OCI-LY1 (cell line): ENCODE results near the gene PAEP.

Source experiments
- H2AFZ ChIP-seq: fragments of 200-600 bp; sonication (generic), shearing (Covaris generic); 2 replicates; pipeline ENCODE4 v1.6.0; 2014; ENCODE audit warnings: antibody characterized with exemption, mild to moderate bottlenecking, low read length
- H3F3A ChIP-seq: fragments of 200-600 bp; sonication (generic), shearing (Covaris generic); 2 replicates; pipeline ENCODE4 v1.6.0; 2014; ENCODE audit warnings: mild to moderate bottlenecking, antibody characterized with exemption, low read length, moderate library complexity; ENCODE audit not compliant: insufficient read depth
- H3K27ac ChIP-seq: fragments of 200-600 bp; sonication (generic); 2 replicates; pipeline ENCODE4 v1.5.1; 2014; ENCODE audit warnings: low read length, mixed run types, mild to moderate bottlenecking, low read depth; ENCODE audit not compliant: poor library complexity, severe bottlenecking
- H3K27me3 ChIP-seq: fragments of 200-600 bp; sonication (generic); 2 replicates; pipeline ENCODE4 v1.6.0; 2014; ENCODE audit warnings: antibody characterized with exemption, mild to moderate bottlenecking, low read length, moderate library complexity; ENCODE audit not compliant: insufficient read depth
- H3K36me3 ChIP-seq: fragments of 200-600 bp; sonication (generic); 2 replicates; pipeline ENCODE4 v1.6.1; 2014; ENCODE audit warnings: mild to moderate bottlenecking, antibody characterized with exemption, low read length, moderate library complexity, mixed read lengths; ENCODE audit not compliant: insufficient read depth
- H3K4me1 ChIP-seq: fragments of 200-600 bp; sonication (generic); 2 replicates; pipeline ENCODE4 v1.5.1; 2014; ENCODE audit warnings: mild to moderate bottlenecking, low read length, moderate library complexity; ENCODE audit not compliant: insufficient read depth, severe bottlenecking
- H3K4me2 ChIP-seq: fragments of 200-600 bp; sonication (generic), shearing (Covaris generic); 2 replicates; pipeline ENCODE4 v1.6.1; 2014; ENCODE audit warnings: low read length
- H3K4me3 ChIP-seq: fragments of 200-600 bp; sonication (generic); 2 replicates; pipeline ENCODE4 v1.5.1; 2014; ENCODE audit warnings: low read length, low read depth, mild to moderate bottlenecking, mixed read lengths; ENCODE audit not compliant: poor library complexity, severe bottlenecking
- H3K79me2 ChIP-seq: fragments of 200-600 bp; shearing (Covaris generic); 2 replicates; pipeline ENCODE4 v1.6.1; 2016; ENCODE audit warnings: mixed run types, low read length, mixed read lengths; ENCODE audit not compliant: insufficient read depth
- H3K9ac ChIP-seq: fragments of 200-600 bp; sonication (generic), shearing (Covaris generic); 2 replicates; pipeline ENCODE4 v1.6.1; 2014; ENCODE audit warnings: mild to moderate bottlenecking, low read length, mixed read lengths
- H3K9me2 ChIP-seq: fragments of 200-600 bp; sonication (generic), shearing (Covaris generic); 2 replicates; pipeline ENCODE4 v1.6.1; 2014; ENCODE audit warnings: low read depth, mild to moderate bottlenecking, low read length, mixed read lengths
- H3K9me3 ChIP-seq: fragments of 200-600 bp; shearing (Covaris generic); 2 replicates; pipeline ENCODE4 v1.6.1; 2014; ENCODE audit warnings: low read length, mixed read lengths
- H4K20me1 ChIP-seq: fragments of 200-600 bp; sonication (generic), shearing (Covaris generic); 2 replicates; pipeline ENCODE4 v1.6.0; 2016; ENCODE audit warnings: mild to moderate bottlenecking, low read length; ENCODE audit not compliant: insufficient read depth
- EZH2 ChIP-seq: fragments of 200-600 bp; sonication (generic), shearing (Covaris generic); IDR thresholded peaks from 2 replicates; pipeline ENCODE4 v1.8.0; 2017; ENCODE audit warnings: borderline replicate concordance, mixed run types, mild to moderate bottlenecking, antibody characterized with exemption, low read length, moderate library complexity, mixed read lengths
- TF ChIP-seq, protein P1 (sequence below): fragments of 200-600 bp; sonication (generic), shearing (Covaris generic); IDR thresholded peaks from 2 replicates; pipeline ENCODE4 v1.5.1; 2017; ENCODE audit warnings: mild to moderate bottlenecking, antibody characterized with exemption, low read length, moderate library complexity, mixed read lengths

The PAEP gene

DNA sequence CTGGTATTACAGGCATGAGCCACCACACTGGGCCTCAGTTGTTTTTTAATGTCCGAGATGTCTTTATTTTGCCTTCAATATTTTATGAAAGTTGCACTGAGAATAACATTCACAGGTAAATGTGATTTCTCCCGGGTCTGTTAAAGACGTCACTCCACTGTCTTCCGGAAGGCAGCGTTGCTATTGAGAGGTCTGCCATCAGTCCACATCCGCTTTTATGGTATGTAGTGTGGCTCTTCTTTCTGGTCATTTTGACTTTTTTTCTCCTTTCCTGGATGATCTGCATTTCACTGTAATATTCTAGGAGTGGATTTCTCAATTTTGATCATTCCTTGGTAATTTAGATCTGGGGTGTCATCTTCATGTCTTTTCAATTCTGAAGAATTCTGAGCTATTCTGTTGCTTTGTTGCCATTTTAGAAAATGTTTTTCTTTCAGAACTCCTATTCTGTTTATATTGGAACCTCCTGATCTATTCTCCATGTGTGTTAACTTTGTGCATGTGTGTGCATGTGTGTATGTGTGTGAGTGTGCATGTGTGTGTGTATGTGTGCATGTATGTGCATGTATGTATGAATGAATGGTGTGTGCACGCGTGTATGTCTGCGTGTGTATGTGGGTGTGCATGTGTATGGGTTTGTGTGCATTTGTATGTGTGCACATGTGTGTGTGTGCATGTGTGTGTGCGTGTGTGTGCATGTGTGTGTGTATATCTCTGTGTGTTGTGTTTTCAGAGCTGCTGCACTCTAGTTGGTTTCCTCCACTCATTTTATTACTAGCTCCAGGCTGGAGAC, 42.2 kb upstream of the PAEP start:
- Histone ChIP-seq H3K4me2 (no peak overlapping the region), H3K4me1 (no peaks in the 10 kb centered on the region), H4K20me1 (no peaks in the 10 kb centered on the region), H3K9ac (no peak overlapping the region), H3K9me3 (no peaks in the 10 kb centered on the region), H3K36me3 (no peaks in the 10 kb centered on the region), H3K27me3 (peaks cover 6% of the 10 kb centered on the region; the same call in 1 of the 2 replicates), H3K79me2 (no peaks in the 10 kb centered on the region), H3K4me3 (no peak overlapping the region), H2AFZ (no peak overlapping the region), H3F3A (no peaks in the 10 kb centered on the region), H3K9me2 (no peaks in the 10 kb centered on the region), H3K27ac (no peak overlapping the region)
- TF ChIP-seq EZH2: no peak
- TF ChIP-seq, protein P1, sequence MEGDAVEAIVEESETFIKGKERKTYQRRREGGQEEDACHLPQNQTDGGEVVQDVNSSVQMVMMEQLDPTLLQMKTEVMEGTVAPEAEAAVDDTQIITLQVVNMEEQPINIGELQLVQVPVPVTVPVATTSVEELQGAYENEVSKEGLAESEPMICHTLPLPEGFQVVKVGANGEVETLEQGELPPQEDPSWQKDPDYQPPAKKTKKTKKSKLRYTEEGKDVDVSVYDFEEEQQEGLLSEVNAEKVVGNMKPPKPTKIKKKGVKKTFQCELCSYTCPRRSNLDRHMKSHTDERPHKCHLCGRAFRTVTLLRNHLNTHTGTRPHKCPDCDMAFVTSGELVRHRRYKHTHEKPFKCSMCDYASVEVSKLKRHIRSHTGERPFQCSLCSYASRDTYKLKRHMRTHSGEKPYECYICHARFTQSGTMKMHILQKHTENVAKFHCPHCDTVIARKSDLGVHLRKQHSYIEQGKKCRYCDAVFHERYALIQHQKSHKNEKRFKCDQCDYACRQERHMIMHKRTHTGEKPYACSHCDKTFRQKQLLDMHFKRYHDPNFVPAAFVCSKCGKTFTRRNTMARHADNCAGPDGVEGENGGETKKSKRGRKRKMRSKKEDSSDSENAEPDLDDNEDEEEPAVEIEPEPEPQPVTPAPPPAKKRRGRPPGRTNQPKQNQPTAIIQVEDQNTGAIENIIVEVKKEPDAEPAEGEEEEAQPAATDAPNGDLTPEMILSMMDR: no peak

DNA sequence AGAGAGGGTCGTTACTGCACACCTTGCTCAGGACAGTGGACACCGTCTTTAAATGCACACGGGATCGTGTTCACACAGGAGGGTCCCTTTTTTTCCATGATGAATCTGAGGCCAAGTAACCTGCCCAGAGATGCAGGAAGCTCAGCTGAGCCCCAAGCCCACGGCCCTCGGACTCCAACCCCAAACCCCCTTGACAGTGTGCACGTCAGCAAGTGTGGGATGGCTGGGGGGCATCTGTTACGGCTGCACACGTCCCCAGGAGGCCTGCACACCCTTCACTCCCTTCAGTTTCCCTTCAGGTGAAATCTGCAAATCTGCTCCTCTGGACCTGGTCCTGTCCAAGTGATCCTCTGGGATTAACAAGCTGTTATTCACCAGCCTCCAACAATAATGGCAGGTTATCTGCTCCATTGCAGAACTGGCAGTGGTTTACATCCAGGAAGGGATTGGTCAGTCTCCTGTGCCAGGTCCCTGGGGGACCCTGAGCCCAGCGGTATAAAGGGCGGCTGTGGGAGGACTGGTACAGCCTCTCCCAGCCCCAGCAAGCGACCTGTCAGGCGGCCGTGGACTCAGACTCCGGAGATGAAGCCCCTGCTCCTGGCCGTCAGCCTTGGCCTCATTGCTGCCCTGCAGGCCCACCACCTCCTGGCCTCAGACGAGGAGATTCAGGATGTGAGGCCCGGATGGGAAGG, 40.5 kb upstream of the PAEP start, which contains the start of gene LCN1:
Gene LCN1, plus strand, starts transcription at position 525 of the 692 bp plus-strand sequence. Its CDS starts 58 bp downstream, at position 583.
- Histone ChIP-seq H4K20me1 (no peaks in the 10 kb centered on the region), H3K27ac (no peak within 1 kb of the TSS), H2AFZ (no peak within 1 kb of the TSS), H3K36me3 (no peaks in the 10 kb centered on the region), H3K9ac (no peak within 1 kb of the TSS), H3K9me2 (no peaks in the 10 kb centered on the region), H3K4me1 (no peaks in the 10 kb centered on the region), H3K4me3 (no peak within 1 kb of the TSS), H3K9me3 (no peaks in the 10 kb centered on the region), H3F3A (no peaks in the 10 kb centered on the region), H3K79me2 (no peaks in the 10 kb centered on the region), H3K27me3 (no peaks in the 10 kb centered on the region), H3K4me2 (no peak within 1 kb of the TSS)
- TF ChIP-seq EZH2: no peak
- TF ChIP-seq, protein P1: no peak

DNA sequence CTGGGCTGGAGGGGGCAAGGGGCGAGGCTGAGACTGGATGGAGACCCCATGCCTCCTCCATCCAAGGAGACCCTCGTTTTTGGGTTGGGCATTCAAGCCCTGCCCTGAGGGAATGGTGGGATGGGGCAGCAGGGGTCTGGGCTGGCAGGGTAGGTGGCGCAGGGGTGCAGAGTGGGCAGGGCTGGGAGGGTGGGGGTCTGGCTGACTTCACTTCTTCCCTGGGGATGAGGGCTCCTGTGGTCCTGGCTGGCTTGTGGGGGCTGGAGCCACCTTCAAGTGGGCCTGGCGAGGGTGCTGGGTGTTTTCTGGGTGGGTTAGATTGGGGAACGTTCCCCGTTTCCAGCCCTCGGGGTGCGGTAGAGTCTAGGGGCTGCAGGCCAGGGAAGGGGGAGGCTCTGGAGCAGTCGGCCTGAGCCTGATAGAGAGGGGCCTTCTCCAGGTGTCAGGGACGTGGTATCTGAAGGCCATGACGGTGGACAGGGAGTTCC, 39.9 kb upstream of the PAEP start:
- no peak overlapping the region for H3K27ac ChIP-seq

More for the DNA sequence above, 39.9 kb upstream of the PAEP start:
- H4K20me1 ChIP-seq: no peaks in the 10 kb centered on the region
- H3K27me3 ChIP-seq: no peaks in the 10 kb centered on the region
- H3K9me3 ChIP-seq: no peaks in the 10 kb centered on the region
- H3K4me2 ChIP-seq: no peak overlapping the region
- H3K79me2 ChIP-seq: no peaks in the 10 kb centered on the region
- H3K9ac ChIP-seq: no peak overlapping the region
- H2AFZ ChIP-seq: no peak overlapping the region
- TF ChIP-seq, protein P1: no peak
- TF ChIP-seq EZH2: no peak
- no peaks in the 10 kb centered on the region for H3K4me1 ChIP-seq
- H3K4me3 ChIP-seq: no peak overlapping the region
- H3K36me3 ChIP-seq: no peaks in the 10 kb centered on the region
- no peaks in the 10 kb centered on the region for H3K9me2 ChIP-seq
- no peaks in the 10 kb centered on the region for H3F3A ChIP-seq
